CD4-positive, alpha-beta memory T cell (primary cell): ENCODE measurements around the gene MYLK. TPM values are rescaled to one million over a fixed set of nuclear protein-coding genes. Genes with fewer than 3 reads are reported as not detected.
"Not testable (repeated sequence)": the region's sequence is repeated elsewhere in the genome, so short reads cannot be mapped to it uniquely, and the experiment has no call there.

Source experiments
- CTCF ChIA-PET: fragments of 350-600 bp; sonication (Branson Sonifier 250); formaldehyde crosslinking; loops from one replicate; lab custom pipeline; 2021; ENCODE audit warnings: inconsistent platforms; ENCODE audit not compliant: partially characterized antibody; lab: Charles Lee
- POLR2A ChIA-PET: fragments of 350-600 bp; sonication (Branson Sonifier 250); formaldehyde crosslinking; loops from one replicate; lab custom pipeline; 2021; ENCODE audit not compliant: partially characterized antibody; lab: Charles Lee
- DNase-seq, 5 donors: peaks; one replicate each; pipeline versions ENCODE4 v3.0.0 to v3.0.0-alpha.2; 2020 to 2022; ENCODE audit warnings: mixed read lengths in 1 of 5
- H3K27ac ChIP-seq: one replicate; pipeline ENCODE4 v1.7.0; 2013; ENCODE audit warnings: low read depth, low read length
- H3K27me3 ChIP-seq: 2 replicates; pipeline ENCODE4 v1.7.0; 2013; ENCODE audit warnings: mild to moderate bottlenecking, low read length, moderate library complexity; ENCODE audit not compliant: insufficient read depth
- H3K36me3 ChIP-seq: 2 replicates; pipeline ENCODE4 v1.7.0; 2013; ENCODE audit warnings: mild to moderate bottlenecking, low read length, moderate library complexity; ENCODE audit not compliant: insufficient read depth
- H3K4me1 ChIP-seq: 2 replicates; pipeline ENCODE4 v1.7.0; 2013; ENCODE audit warnings: mild to moderate bottlenecking, low read length, moderate library complexity; ENCODE audit not compliant: insufficient read depth
- H3K4me3 ChIP-seq, 2 donors: one replicate each; pipeline ENCODE4 v1.7.0; 2013; ENCODE audit warnings: low read length in 2 of 2, mild to moderate bottlenecking in 1 of 2
- H3K9me3 ChIP-seq, 2 donors: one replicate each; pipeline ENCODE4 v1.7.0; 2013; ENCODE audit warnings: low read length in 2 of 2, control low read depth in 1 of 2; ENCODE audit not compliant: control insufficient read depth in 1 of 2
- H3K27ac Mint-ChIP-seq, 7 donors: one replicate each; pipeline ENCODE4 v1.8.0; 2020 to 2021; ENCODE audit warnings: mixed read lengths in 7 of 7, mild to moderate bottlenecking in 6 of 7, inconsistent platforms in 3 of 7, moderate library complexity in 3 of 7
- H3K27me3 Mint-ChIP-seq, 2 donors: one replicate each; pipeline ENCODE4 v1.8.0; 2020 to 2021; ENCODE audit warnings: mixed read lengths in 2 of 2
- H3K36me3 Mint-ChIP-seq, 2 donors: one replicate each; pipeline ENCODE4 v1.8.0; 2020 to 2021; ENCODE audit warnings: mixed read lengths in 2 of 2, inconsistent platforms in 1 of 2, mild to moderate bottlenecking in 1 of 2
- H3K4me1 Mint-ChIP-seq, 4 donors: one replicate each; pipeline ENCODE4 v1.8.0; 2020 to 2021; ENCODE audit warnings: mixed read lengths in 4 of 4, mild to moderate bottlenecking in 1 of 4
- H3K4me3 Mint-ChIP-seq, 8 donors: one replicate each; pipeline ENCODE4 v1.8.0; 2020 to 2021; ENCODE audit warnings: mixed read lengths in 8 of 8, mild to moderate bottlenecking in 7 of 8, moderate library complexity in 6 of 8, inconsistent platforms in 3 of 8
- H3K9me3 Mint-ChIP-seq, 8 donors: one replicate each; pipeline ENCODE4 v1.8.0; 2020 to 2021; ENCODE audit warnings: mixed read lengths in 8 of 8, mild to moderate bottlenecking in 5 of 8, inconsistent platforms in 3 of 8, moderate library complexity in 1 of 8
- intact Hi-C: fragments of 100-400 bp; cut with micrococcal nuclease; formaldehyde crosslinking; loops from one replicate; pipeline ENCODE4 v1.15.1; 2023
- polyA plus RNA-seq, 2 donors: library from polyadenylated mRNA; unstranded; fragments of 300-500 nt; fragmentation: Illumina TruSeq; gene quantifications; one replicate each; pipeline ENCODE4 v1.2.3, GENCODE V29; 2021
- total RNA-seq, 2 experiments: library from RNA; stranded (reverse); gene quantifications; one replicate each; pipeline ENCODE4 v1.2.3, GENCODE V29; 2021

Gene MYLK
- total and polyA plus RNA-seq, 4 experiments from 2014 or later: 0.18 TPM; not detected in 3

- H3K36me3 Mint-ChIP-seq: no peaks in the 10 kb centered on the region
- ChIA-PET POLR2A (no interaction called here), CTCF (interaction anchor here (0.6 to 1.5 kb wide), 2 partner anchors 17 kb away, joined by 3 to 8 read pairs; no protein-coding TSS in a partner anchor)
- H3K27ac ChIP-seq: no peak overlapping the region
- no peak overlapping the region for H3K4me3 ChIP-seq
- H3K36me3 ChIP-seq: no peaks in the 10 kb centered on the region
- no peaks in the 10 kb centered on the region for H3K4me1 ChIP-seq
- no peaks in the 10 kb centered on the region for H3K4me1 Mint-ChIP-seq
- H3K27me3 Mint-ChIP-seq: peaks cover 5 to 12% of the 10 kb centered on the region in 2 donors
- no peaks in the 10 kb centered on the region for H3K9me3 ChIP-seq
- intact Hi-C loops: no loop called here
- no peaks in the 10 kb centered on the region for H3K9me3 Mint-ChIP-seq
- DNase-seq: no peak
- H3K27ac Mint-ChIP-seq: no peak overlapping the region
- no peak overlapping the region for H3K4me3 Mint-ChIP-seq
- H3K27me3 ChIP-seq: no peaks in the 10 kb centered on the region
Measured at GRCh38 chr3:123740391-123740822, 143.7 kb downstream of the MYLK start.

- no peak for DNase-seq
- no peak overlapping the region for H3K4me3 Mint-ChIP-seq
- no peaks in the 10 kb centered on the region for H3K9me3 Mint-ChIP-seq
- H3K27ac ChIP-seq: no peak overlapping the region
- no peak overlapping the region for H3K4me3 ChIP-seq
- no peaks in the 10 kb centered on the region for H3K36me3 ChIP-seq
- H3K27me3 Mint-ChIP-seq: peaks cover 5 to 15% of the 10 kb centered on the region in 2 donors
- no peaks in the 10 kb centered on the region for H3K4me1 ChIP-seq
- H3K36me3 Mint-ChIP-seq: no peaks in the 10 kb centered on the region
- POLR2A ChIA-PET: no interaction called here
- H3K4me1 Mint-ChIP-seq: no peaks in the 10 kb centered on the region
- intact Hi-C loops: no loop called here
- CTCF ChIA-PET: interaction anchor here (0.6 kb wide), 1 partner anchor 16 kb away, joined by 3 read pairs; no protein-coding TSS in a partner anchor
- H3K27ac Mint-ChIP-seq: no peak overlapping the region
- no peaks in the 10 kb centered on the region for H3K9me3 ChIP-seq
- no peaks in the 10 kb centered on the region for H3K27me3 ChIP-seq
Measured at GRCh38 chr3:123739754-123740153, 144.4 kb downstream of the MYLK start.

GRCh38 chr3:123739106-123739505 is 145.0 kb downstream of the MYLK start:
- Histone ChIP-seq H3K36me3 (no peaks in the 10 kb centered on the region), H3K4me1 (no peaks in the 10 kb centered on the region), H3K9me3 (no peaks in the 10 kb centered on the region), H3K27ac (no peak overlapping the region), H3K4me3 (no peak overlapping the region), H3K27me3 (no peaks in the 10 kb centered on the region)
- CTCF ChIA-PET: no interaction called here
- no peaks in the 10 kb centered on the region for H3K4me1 Mint-ChIP-seq
- intact Hi-C loops: no loop called here
- peaks cover 7 to 15% of the 10 kb centered on the region in 2 donors for H3K27me3 Mint-ChIP-seq
- DNase-seq: no peak
- POLR2A ChIA-PET: no interaction called here
- no peaks in the 10 kb centered on the region for H3K9me3 Mint-ChIP-seq
- no peaks in the 10 kb centered on the region for H3K36me3 Mint-ChIP-seq
- no peak overlapping the region for H3K4me3 Mint-ChIP-seq
- no peak overlapping the region for H3K27ac Mint-ChIP-seq

- H3K27me3 Mint-ChIP-seq: peaks cover 8 to 14% of the 10 kb centered on the region in 2 donors
- DNase-seq, H3K9me3 Mint-ChIP-seq, H3K36me3 Mint-ChIP-seq, H3K4me3 Mint-ChIP-seq, intact Hi-C loops, H3K27ac Mint-ChIP-seq, H3K27ac ChIP-seq, POLR2A ChIA-PET, H3K27me3 ChIP-seq, H3K4me1 Mint-ChIP-seq, H3K36me3 ChIP-seq, H3K9me3 ChIP-seq, H3K4me1 ChIP-seq, H3K4me3 ChIP-seq: not testable (repeated sequence)
- CTCF ChIA-PET: interaction anchor here (0.6 kb wide), 1 partner anchor 12 kb away, joined by 3 read pairs; no protein-coding TSS in a partner anchor
Measured at GRCh38 chr3:123738522-123738921, 145.6 kb downstream of the MYLK start.

- H3K9me3 Mint-ChIP-seq: no peaks in the 10 kb centered on the region
- H3K4me1 ChIP-seq: no peaks in the 10 kb centered on the region
- no peak overlapping the region for H3K27ac Mint-ChIP-seq
- no peaks in the 10 kb centered on the region for H3K4me1 Mint-ChIP-seq
- intact Hi-C loops: no loop called here
- no peaks in the 10 kb centered on the region for H3K27me3 ChIP-seq
- no peaks in the 10 kb centered on the region for H3K36me3 ChIP-seq
- no peak overlapping the region for H3K4me3 Mint-ChIP-seq
- no peaks in the 10 kb centered on the region for H3K36me3 Mint-ChIP-seq
- no peaks in the 10 kb centered on the region for H3K9me3 ChIP-seq
- H3K27ac ChIP-seq: no peak overlapping the region
- ChIA-PET CTCF (interaction anchor here (0.6 kb wide), 1 partner anchor 13 kb away, joined by 3 read pairs; no protein-coding TSS in a partner anchor), POLR2A (no interaction called here)
- no peak overlapping the region for H3K4me3 ChIP-seq
- DNase-seq: no peak
- H3K27me3 Mint-ChIP-seq: peaks cover 6 to 16% of the 10 kb centered on the region in 2 donors
Measured at GRCh38 chr3:123737168-123737567, 147.0 kb downstream of the MYLK start.

GRCh38 chr3:123735456-123735855 is 148.7 kb downstream of the MYLK start:
- no peaks in the 10 kb centered on the region for H3K36me3 ChIP-seq
- H3K4me1 ChIP-seq: no peaks in the 10 kb centered on the region
- H3K9me3 Mint-ChIP-seq: no peaks in the 10 kb centered on the region
- H3K4me3 ChIP-seq: no peak overlapping the region
- no peaks in the 10 kb centered on the region for H3K27me3 ChIP-seq
- DNase-seq: no peak
- intact Hi-C loops: no loop called here
- CTCF ChIA-PET: no interaction called here
- POLR2A ChIA-PET: no interaction called here
- no peaks in the 10 kb centered on the region for H3K9me3 ChIP-seq
- H3K36me3 Mint-ChIP-seq: no peaks in the 10 kb centered on the region
- H3K27ac Mint-ChIP-seq: no peak overlapping the region
- no peak overlapping the region for H3K27ac ChIP-seq
- peaks cover 8 to 18% of the 10 kb centered on the region in 2 donors for H3K27me3 Mint-ChIP-seq
- H3K4me1 Mint-ChIP-seq: no peaks in the 10 kb centered on the region
- no peak overlapping the region for H3K4me3 Mint-ChIP-seq

- CTCF ChIA-PET: interaction anchor here (1.1 kb wide), 1 partner anchor 11 kb away, joined by 3 read pairs; no protein-coding TSS in a partner anchor
- Mint-ChIP-seq H3K27me3 (peaks cover 10 to 20% of the 10 kb centered on the region in 2 donors), H3K9me3 (no peaks in the 10 kb centered on the region), H3K4me3 (no peak overlapping the region), H3K4me1 (no peaks in the 10 kb centered on the region), H3K27ac (no peak overlapping the region), H3K36me3 (no peaks in the 10 kb centered on the region)
- intact Hi-C loops: no loop called here
- Histone ChIP-seq H3K9me3 (no peaks in the 10 kb centered on the region), H3K36me3 (no peaks in the 10 kb centered on the region), H3K4me1 (no peaks in the 10 kb centered on the region), H3K4me3 (no peak overlapping the region), H3K27me3 (no peaks in the 10 kb centered on the region), H3K27ac (no peak overlapping the region)
- POLR2A ChIA-PET: no interaction called here
- DNase-seq: no peak
Measured at GRCh38 chr3:123734527-123734902, 149.6 kb downstream of the MYLK start.
